Right atrium auricular region (tissue), 2 donors: Measurements from ENCODE around the gene SHH. TPM values are rescaled to one million over a fixed set of nuclear protein-coding genes. Genes with fewer than 3 reads are reported as not detected.

Experiments used
- DNase-seq: peaks from one replicate; pipeline ENCODE4 v3.0.0-alpha.2; 2019; ENCODE audit warnings: low spot score
- H3K27ac ChIP-seq, 2 donors: fragments of 200-600 bp; sonication (generic); 1 replicate in 1 of 2; 2 replicates in 1 of 2; pipeline ENCODE4 v1.5.1; 2016 to 2019
- H3K27me3 ChIP-seq, 2 donors: fragments of 200-600 bp; sonication (generic); one replicate each; pipeline versions ENCODE4 v1.5.1 to v1.6.0; 2017 to 2019
- H3K36me3 ChIP-seq: fragments of 200-600 bp; sonication (generic); one replicate; pipeline ENCODE4 v1.5.1; 2016
- H3K4me1 ChIP-seq, 2 donors: fragments of 200-600 bp; sonication (generic); one replicate each; pipeline versions ENCODE4 v1.5.1 to v1.6.0; 2017 to 2019
- H3K4me3 ChIP-seq, 2 donors: fragments of 200-600 bp; sonication (generic); 1 replicate in 1 of 2; 2 replicates in 1 of 2; pipeline ENCODE4 v1.5.1; 2017 to 2019; ENCODE audit warnings: mild to moderate bottlenecking in 1 of 2, moderate library complexity in 1 of 2
- H3K9me3 ChIP-seq, 2 donors: fragments of 200-600 bp; sonication (generic); one replicate each; pipeline ENCODE4 v1.5.1; 2019
- total RNA-seq, 2 donors: library from RNA; depleted of rRNA; stranded (reverse); fragments of >200 nt; gene quantifications; one replicate each; pipeline ENCODE4 v1.1.0, GENCODE V29; 2016
- TF ChIP-seq, protein P1 (sequence below), 2 donors: fragments of 200-600 bp; sonication (generic); IDR thresholded peaks; one replicate each; pipeline ENCODE4 v1.5.1; 2019; ENCODE audit warnings: antibody characterized with exemption in 2 of 2

Gene SHH
- total RNA-seq, 2 donors from 2014 or later, result not detected

DNA sequence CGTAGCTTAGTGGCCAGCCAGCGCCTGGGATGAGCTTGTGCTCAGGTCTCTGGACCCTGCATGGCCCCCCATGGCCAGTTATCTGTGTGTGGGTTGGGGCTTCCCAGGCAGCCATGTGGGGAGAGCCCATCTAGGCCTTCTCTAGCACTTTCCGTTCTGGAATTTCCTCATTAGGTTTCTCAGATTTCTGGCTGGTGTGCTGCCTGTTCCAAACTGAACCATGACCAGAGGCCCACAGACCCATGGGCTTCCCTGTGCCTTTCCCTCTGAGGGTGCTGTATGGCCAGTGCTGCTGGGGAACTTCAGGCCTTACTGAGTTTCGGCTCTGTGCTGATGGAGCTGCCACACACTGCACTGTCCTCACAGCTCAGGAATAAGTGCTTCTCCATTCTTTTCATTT, 50.2 kb downstream of the SHH start:
- no peak for DNase-seq
- TF ChIP-seq, protein P1, sequence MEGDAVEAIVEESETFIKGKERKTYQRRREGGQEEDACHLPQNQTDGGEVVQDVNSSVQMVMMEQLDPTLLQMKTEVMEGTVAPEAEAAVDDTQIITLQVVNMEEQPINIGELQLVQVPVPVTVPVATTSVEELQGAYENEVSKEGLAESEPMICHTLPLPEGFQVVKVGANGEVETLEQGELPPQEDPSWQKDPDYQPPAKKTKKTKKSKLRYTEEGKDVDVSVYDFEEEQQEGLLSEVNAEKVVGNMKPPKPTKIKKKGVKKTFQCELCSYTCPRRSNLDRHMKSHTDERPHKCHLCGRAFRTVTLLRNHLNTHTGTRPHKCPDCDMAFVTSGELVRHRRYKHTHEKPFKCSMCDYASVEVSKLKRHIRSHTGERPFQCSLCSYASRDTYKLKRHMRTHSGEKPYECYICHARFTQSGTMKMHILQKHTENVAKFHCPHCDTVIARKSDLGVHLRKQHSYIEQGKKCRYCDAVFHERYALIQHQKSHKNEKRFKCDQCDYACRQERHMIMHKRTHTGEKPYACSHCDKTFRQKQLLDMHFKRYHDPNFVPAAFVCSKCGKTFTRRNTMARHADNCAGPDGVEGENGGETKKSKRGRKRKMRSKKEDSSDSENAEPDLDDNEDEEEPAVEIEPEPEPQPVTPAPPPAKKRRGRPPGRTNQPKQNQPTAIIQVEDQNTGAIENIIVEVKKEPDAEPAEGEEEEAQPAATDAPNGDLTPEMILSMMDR (IDR thresholded peaks at IDR 0.05), result no peak
- Histone ChIP-seq H3K4me1 (peaks cover 0 to 36% of the 10 kb centered on the region in 2 donors), H3K27me3 (no peaks in the 10 kb centered on the region), H3K9me3 (no peaks in the 10 kb centered on the region), H3K4me3 (no peak overlapping the region), H3K27ac (no peak overlapping the region), H3K36me3 (peaks cover 32% of the 10 kb centered on the region)

DNA sequence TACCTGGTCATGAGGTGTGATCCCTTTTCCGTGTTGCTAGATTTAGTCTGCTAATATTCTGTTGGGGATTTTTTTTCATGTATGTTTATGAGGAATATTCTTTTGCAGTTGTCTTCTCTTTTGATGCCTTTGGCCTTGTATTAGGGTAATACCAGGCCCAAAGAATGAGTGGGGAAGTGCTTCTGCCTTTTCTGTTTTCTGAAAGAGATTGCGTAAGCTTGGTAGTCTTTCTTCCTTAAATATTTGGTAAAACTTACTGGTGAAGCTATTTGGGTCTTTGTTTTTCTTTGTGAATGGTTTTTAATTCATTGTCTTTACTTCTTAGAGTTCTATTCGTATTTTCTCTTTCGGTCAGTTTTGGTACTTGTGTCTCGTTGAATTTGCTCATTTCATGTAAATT, 51.1 kb downstream of the SHH start:
- H3K4me3 ChIP-seq, result no peak overlapping the region
- no peak for DNase-seq
- H3K27ac ChIP-seq, result no peak overlapping the region
- peaks cover 0 to 36% of the 10 kb centered on the region in 2 donors for H3K4me1 ChIP-seq
- no peaks in the 10 kb centered on the region for H3K27me3 ChIP-seq
- TF ChIP-seq, protein P1 (IDR thresholded peaks at IDR 0.05), result no peak
- peaks cover 23% of the 10 kb centered on the region for H3K36me3 ChIP-seq
- no peaks in the 10 kb centered on the region for H3K9me3 ChIP-seq

GRCh38 chr7:155759740-155760430, 52.4 kb downstream of the SHH start:
- TF ChIP-seq, protein P1 (IDR thresholded peaks at IDR 0.05), result no peak
- Histone ChIP-seq H3K27me3 (no peaks in the 10 kb centered on the region), H3K27ac (no peak overlapping the region), H3K36me3 (peaks cover 11% of the 10 kb centered on the region), H3K4me3 (no peak overlapping the region), H3K4me1 (peaks cover 0 to 43% of the 10 kb centered on the region in 2 donors), H3K9me3 (no peaks in the 10 kb centered on the region)
- DNase-seq, result no peak

DNA sequence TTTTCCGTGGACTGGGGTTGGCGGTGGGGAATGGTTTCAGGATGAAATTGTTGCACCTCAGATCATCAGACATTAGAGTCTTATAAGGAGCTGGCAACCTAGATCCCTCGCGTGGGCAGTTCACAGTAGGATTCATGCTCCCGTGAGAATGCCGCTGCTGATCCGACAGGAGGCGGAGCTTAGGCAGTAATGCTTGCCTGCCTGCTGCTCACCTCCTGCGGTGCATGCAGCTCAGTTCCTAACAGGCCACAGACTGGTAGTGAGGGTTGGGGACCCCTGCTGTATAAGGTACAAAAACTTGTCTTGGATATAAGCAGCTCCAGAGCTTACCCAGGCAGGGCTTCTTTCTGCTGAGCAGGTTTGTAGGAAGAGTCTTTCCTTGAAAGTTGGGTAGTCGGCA, 53.9 kb downstream of the SHH start:
- Histone ChIP-seq H3K4me1 (peaks cover 0 to 42% of the 10 kb centered on the region in 2 donors), H3K36me3 (no peaks in the 10 kb centered on the region), H3K4me3 (no peak overlapping the region), H3K9me3 (no peaks in the 10 kb centered on the region), H3K27me3 (no peaks in the 10 kb centered on the region), H3K27ac (no peak overlapping the region)
- TF ChIP-seq, protein P1 (IDR thresholded peaks at IDR 0.05), result no peak
- DNase-seq, result no peak

DNA sequence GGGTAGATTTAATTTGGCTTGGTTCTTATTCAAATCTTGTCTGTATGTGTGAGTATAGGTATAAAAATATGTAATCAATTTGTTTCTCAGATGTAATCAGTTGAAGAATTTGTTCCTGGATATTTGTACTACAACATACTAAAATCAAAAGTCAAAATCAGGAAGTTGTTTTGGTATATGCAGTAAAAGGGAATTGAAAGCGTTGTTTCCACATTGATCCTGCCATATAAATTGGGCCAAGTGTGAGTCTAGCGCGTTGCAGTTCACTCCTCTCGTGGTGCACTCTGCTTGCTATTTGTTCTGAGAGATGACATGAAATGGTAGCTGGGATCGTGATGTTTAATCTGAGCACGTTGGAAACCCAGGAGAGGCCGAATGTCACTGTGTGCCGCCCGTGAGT, 55.9 kb downstream of the SHH start:
- no peak overlapping the region for H3K4me3 ChIP-seq
- DNase-seq, result no peak
- no peak overlapping the region for H3K27ac ChIP-seq
- H3K27me3 ChIP-seq, result no peaks in the 10 kb centered on the region
- H3K36me3 ChIP-seq, result no peaks in the 10 kb centered on the region
- H3K9me3 ChIP-seq, result no peaks in the 10 kb centered on the region
- TF ChIP-seq, protein P1 (IDR thresholded peaks at IDR 0.05), result no peak
- peaks cover 0 to 39% of the 10 kb centered on the region in 2 donors for H3K4me1 ChIP-seq

GRCh38 chr7:155755026-155755425, 57.2 kb downstream of the SHH start:
- H3K9me3 ChIP-seq, result no peaks in the 10 kb centered on the region
- peaks cover 0 to 35% of the 10 kb centered on the region in 2 donors for H3K4me1 ChIP-seq
- no peaks in the 10 kb centered on the region for H3K36me3 ChIP-seq
- no peak overlapping the region for H3K4me3 ChIP-seq
- no peaks in the 10 kb centered on the region for H3K27me3 ChIP-seq
- no peak overlapping the region for H3K27ac ChIP-seq
- TF ChIP-seq, protein P1 (IDR thresholded peaks at IDR 0.05), result no peak
- DNase-seq, result no peak
